ENCODE data around the gene KDM7A.

GRCh38 chr7:140142031-140142430, 34.8 kb downstream of the KDM7A start:
- TF ChIP-seq CTCF (IDR thresholded peaks at IDR 0.05 in 4 of 5, conservative IDR thresholded peaks at IDR 0.05 in 1 of 5), result no peak
- TF ChIP-seq POLR2A (IDR thresholded peaks at IDR 0.05), result no peak

Measured in gastrocnemius medialis (tissue), 4 donors.